ENCODE data around the gene KCNQ1OT1.

GRCh38 chr11:2558861-2559526 is 140.8 kb downstream of the KCNQ1OT1 start:
- TF ChIP-seq POLR2A (IDR thresholded peaks at IDR 0.05) (no peak), CTCF (IDR thresholded peaks at IDR 0.05) (no peak), EP300 (IDR thresholded peaks at IDR 0.05) (no peak), POLR2AphosphoS5 (IDR thresholded peaks at IDR 0.05) (no peak)
